Panc1 (cell line): ENCODE results near the gene MEGF8. TPM values are rescaled to one million over a fixed set of nuclear protein-coding genes. Genes with fewer than 3 reads are reported as not detected.

Experiments used
- ATAC-seq: fragments of 200-7000 bp; cut with Tn5 transposase; 2 replicates; pipeline ENCODE4 v1.9.1; 2020; ENCODE audit warnings: mild to moderate bottlenecking, moderate library complexity
- BruUV-seq: library from RNA; stranded (reverse); fragments of 400-500 nt; replicated peaks from 2 replicates; lab custom pipeline; 2021; lab: Mats Ljungman, UMichigan
- CTCF ChIA-PET: fragments of 300-600 bp; sonication (Branson Sonifier 250); formaldehyde crosslinking; loops from one replicate; lab custom pipeline; 2022; ENCODE audit warnings: antibody characterized with exemption; lab: Charles Lee
- POLR2A ChIA-PET: fragments of 300-600 bp; sonication (Branson Sonifier 250); formaldehyde crosslinking; loops from one replicate; lab custom pipeline; 2022; ENCODE audit warnings: antibody characterized with exemption; lab: Charles Lee
- DNase-seq: peaks from one replicate; pipeline ENCODE4 v3.0.0-alpha.2; 2010; ENCODE audit warnings: low read depth, low spot score
- H3K27ac ChIP-seq: 2 replicates; pipeline ENCODE4 v1.5.1; 2011; ENCODE audit warnings: mild to moderate bottlenecking, low read length, inconsistent platforms
- H3K27me3 ChIP-seq: fragments of 200-500 bp; sonication (Bioruptor generic); 2 replicates; pipeline ENCODE4 v1.6.0; 2014; ENCODE audit warnings: low read length, inconsistent platforms; ENCODE audit not compliant: control insufficient read depth, insufficient read depth
- H3K36me3 ChIP-seq: fragments of 200-500 bp; sonication (Bioruptor generic); 2 replicates; pipeline ENCODE4 v1.5.1; 2014; ENCODE audit warnings: inconsistent platforms, mild to moderate bottlenecking, low read length, moderate library complexity; ENCODE audit not compliant: control insufficient read depth, insufficient read depth
- H3K4me1 ChIP-seq: 2 replicates; pipeline ENCODE4 v1.5.1; 2011; ENCODE audit warnings: inconsistent platforms, mild to moderate bottlenecking, low read length, moderate library complexity; ENCODE audit not compliant: control insufficient read depth, insufficient read depth
- H3K4me3 ChIP-seq, 2 experiments: 2 replicates each; pipeline ENCODE4 v1.5.1; 2011 to 2012; ENCODE audit warnings: low read depth in 2 of 2, low read length in 2 of 2, mild to moderate bottlenecking in 2 of 2, inconsistent platforms in 1 of 2, moderate library complexity in 1 of 2
- H3K9me3 ChIP-seq: fragments of 200-500 bp; sonication (Bioruptor generic); 2 replicates; pipeline ENCODE4 v1.5.1; 2014; ENCODE audit warnings: low read depth, mild to moderate bottlenecking, inconsistent platforms, low read length, moderate library complexity; ENCODE audit not compliant: control insufficient read depth, insufficient read depth
- CTCF ChIP-seq: fragments of 450-650 bp; IDR thresholded peaks from 2 replicates; pipeline ENCODE4 v1.5.1; 2017; ENCODE audit warnings: mild to moderate bottlenecking
- POLR2AphosphoS5 ChIP-seq: IDR thresholded peaks from 2 replicates; pipeline ENCODE4 v1.6.1; 2012; ENCODE audit warnings: mild to moderate bottlenecking, low read depth, low read length, moderate library complexity
- SIN3A ChIP-seq: IDR thresholded peaks from 2 replicates; pipeline ENCODE4 v1.6.1; 2012; ENCODE audit warnings: low read depth, mild to moderate bottlenecking, low read length, moderate library complexity, borderline replicate concordance; ENCODE audit not compliant: insufficient read depth
- TCF7L2 ChIP-seq: IDR thresholded peaks from 2 replicates; pipeline ENCODE4 v1.6.1; 2011; ENCODE audit warnings: mild to moderate bottlenecking, low read depth, low read length, inconsistent platforms
- in situ Hi-C: cut with HindIII; loops from 2 replicates; pipeline ENCODE4 v1.10.0; 2016; ENCODE audit warnings: low sequenced_read_pairs, low pct_unique_long_range_greater_than_20kb
- intact Hi-C: fragments of 100-400 bp; cut with micrococcal nuclease; formaldehyde crosslinking; loops from one replicate; pipeline ENCODE4 v1.10.0; 2022; ENCODE audit not compliant: unreplicated experiment
- total RNA-seq: library from RNA; stranded (reverse); gene quantifications from one replicate; pipeline ENCODE4 v1.2.1, GENCODE V29; 2021; ENCODE audit not compliant: unreplicated experiment
- TF ChIP-seq, protein P1 (sequence below), 2 experiments: IDR thresholded peaks; 2 replicates each; pipeline ENCODE4 v1.6.1; 2011 to 2012; ENCODE audit warnings: low read depth in 2 of 2, control low read depth in 1 of 2, low read length in 1 of 2, mild to moderate bottlenecking in 1 of 2, moderate library complexity in 1 of 2; ENCODE audit not compliant: insufficient read depth in 1 of 2

MEGF8 gene
- total RNA-seq, 1 experiment from 2014 or later, result 14.2 TPM

- peaks cover 51% of the 10 kb centered on the region for H3K4me1 ChIP-seq
- peak overlapping the region; percentile 40 to 58 for H3K4me3 ChIP-seq
- CTCF ChIA-PET, result interaction anchor here (2.6 kb wide), 1 partner anchor 35 kb away, joined by 38 read pairs; no protein-coding TSS in a partner anchor
- ATAC-seq (no peak), DNase-seq (no peak)
- TF ChIP-seq CTCF (no peak), POLR2AphosphoS5 (no peak), TCF7L2 (no peak), SIN3A (no peak)
- TF ChIP-seq, protein P1, sequence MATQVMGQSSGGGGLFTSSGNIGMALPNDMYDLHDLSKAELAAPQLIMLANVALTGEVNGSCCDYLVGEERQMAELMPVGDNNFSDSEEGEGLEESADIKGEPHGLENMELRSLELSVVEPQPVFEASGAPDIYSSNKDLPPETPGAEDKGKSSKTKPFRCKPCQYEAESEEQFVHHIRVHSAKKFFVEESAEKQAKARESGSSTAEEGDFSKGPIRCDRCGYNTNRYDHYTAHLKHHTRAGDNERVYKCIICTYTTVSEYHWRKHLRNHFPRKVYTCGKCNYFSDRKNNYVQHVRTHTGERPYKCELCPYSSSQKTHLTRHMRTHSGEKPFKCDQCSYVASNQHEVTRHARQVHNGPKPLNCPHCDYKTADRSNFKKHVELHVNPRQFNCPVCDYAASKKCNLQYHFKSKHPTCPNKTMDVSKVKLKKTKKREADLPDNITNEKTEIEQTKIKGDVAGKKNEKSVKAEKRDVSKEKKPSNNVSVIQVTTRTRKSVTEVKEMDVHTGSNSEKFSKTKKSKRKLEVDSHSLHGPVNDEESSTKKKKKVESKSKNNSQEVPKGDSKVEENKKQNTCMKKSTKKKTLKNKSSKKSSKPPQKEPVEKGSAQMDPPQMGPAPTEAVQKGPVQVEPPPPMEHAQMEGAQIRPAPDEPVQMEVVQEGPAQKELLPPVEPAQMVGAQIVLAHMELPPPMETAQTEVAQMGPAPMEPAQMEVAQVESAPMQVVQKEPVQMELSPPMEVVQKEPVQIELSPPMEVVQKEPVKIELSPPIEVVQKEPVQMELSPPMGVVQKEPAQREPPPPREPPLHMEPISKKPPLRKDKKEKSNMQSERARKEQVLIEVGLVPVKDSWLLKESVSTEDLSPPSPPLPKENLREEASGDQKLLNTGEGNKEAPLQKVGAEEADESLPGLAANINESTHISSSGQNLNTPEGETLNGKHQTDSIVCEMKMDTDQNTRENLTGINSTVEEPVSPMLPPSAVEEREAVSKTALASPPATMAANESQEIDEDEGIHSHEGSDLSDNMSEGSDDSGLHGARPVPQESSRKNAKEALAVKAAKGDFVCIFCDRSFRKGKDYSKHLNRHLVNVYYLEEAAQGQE (IDR thresholded peaks at IDR 0.05; ENCODE audit: insufficient read depth in 1 of 2, low read depth in 2 of 2, low read length in 1 of 2), result no peak
- no peaks in the 10 kb centered on the region for H3K36me3 ChIP-seq
- no peaks in the 10 kb centered on the region for H3K27me3 ChIP-seq
- in situ Hi-C loops (no loop called here), intact Hi-C loops (loop anchor here (5.0 kb wide), 1 partner anchor 34 kb away; no protein-coding TSS in a partner anchor)
- no peaks in the 10 kb centered on the region for H3K9me3 ChIP-seq
- POLR2A ChIA-PET, result interaction anchor here (0.6 kb wide), 1 partner anchor 31 kb away, joined by 5 read pairs; no protein-coding TSS in a partner anchor
- H3K27ac ChIP-seq, result peak overlapping the region; percentile 92
- BruUV-seq, result no TSS peak
Observed at GRCh38 chr19:42281146-42281826, 44.1 kb upstream of the MEGF8 start.

DNA sequence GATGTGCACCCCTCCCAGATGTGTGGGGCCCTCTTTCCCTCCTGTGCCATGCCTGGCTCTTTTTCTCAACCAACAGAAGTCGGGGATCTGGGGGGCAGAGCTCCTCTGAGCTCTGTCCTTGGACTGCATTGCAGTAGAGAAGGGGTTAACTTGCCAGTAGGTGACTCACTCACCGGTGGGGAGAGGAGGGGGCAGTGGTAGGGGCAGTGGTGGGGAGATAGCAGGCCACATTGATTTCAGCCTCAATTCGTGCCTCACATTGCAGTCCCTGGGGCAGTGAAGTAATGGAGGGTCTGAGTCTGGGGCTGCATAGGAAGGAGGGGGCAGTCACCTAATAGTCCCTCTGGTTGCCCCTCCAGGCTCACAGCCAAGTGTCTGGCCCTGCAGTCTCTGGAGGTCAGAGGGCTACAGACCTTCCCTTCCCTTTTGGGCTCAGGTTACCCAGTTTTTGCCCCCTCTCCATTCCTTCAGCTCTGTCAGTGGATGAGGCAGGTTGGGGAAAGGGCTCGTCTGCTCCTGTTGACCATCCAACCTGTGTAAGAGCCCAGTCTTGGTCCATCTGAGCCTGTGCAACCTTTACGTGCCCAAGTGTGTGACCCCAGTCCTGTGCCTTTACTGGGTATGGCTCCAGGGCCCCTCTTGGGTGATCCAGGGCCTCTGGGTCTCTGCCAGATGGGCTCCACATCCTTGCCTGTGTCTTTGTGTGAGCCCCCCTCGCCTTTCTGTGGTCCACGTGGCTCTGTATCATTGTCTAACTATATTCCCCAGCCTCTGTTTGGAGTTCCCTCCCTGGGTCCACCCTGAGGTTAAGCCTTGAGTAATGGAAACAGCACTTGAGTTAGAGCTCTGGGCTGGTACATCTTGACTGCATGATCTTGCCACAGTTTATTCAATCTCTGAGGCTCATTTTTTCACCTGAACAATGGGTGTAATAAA lies 43.3 kb upstream of the MEGF8 start:
- peaks cover 52% of the 10 kb centered on the region for H3K4me1 ChIP-seq
- DNase-seq (no peak), ATAC-seq (no peak)
- intact Hi-C loops (loop anchor here (5.0 kb wide), 1 partner anchor 35 kb away; no protein-coding TSS in a partner anchor), in situ Hi-C loops (no loop called here)
- H3K4me3 ChIP-seq, result peak overlapping the region in 1 of 2 experiments; percentile 40; a peak in 2 of 4 replicates
- TF ChIP-seq, protein P1 (IDR thresholded peaks at IDR 0.05; ENCODE audit: insufficient read depth in 1 of 2, low read depth in 2 of 2, low read length in 1 of 2), result no peak
- TF ChIP-seq CTCF, result no peak
- no peak for TF ChIP-seq SIN3A
- no peak for TF ChIP-seq TCF7L2
- no peak for TF ChIP-seq POLR2AphosphoS5
- no TSS peak for BruUV-seq
- H3K9me3 ChIP-seq, result no peaks in the 10 kb centered on the region
- H3K27ac ChIP-seq, result peak overlapping the region; percentile 92
- H3K27me3 ChIP-seq, result no peaks in the 10 kb centered on the region
- ChIA-PET CTCF (no interaction called here), POLR2A (interaction anchor here (0.5 to 0.7 kb wide), 3 partner anchors 10 to 1758 kb away, joined by 3 to 5 read pairs (median 5); no protein-coding TSS in a partner anchor)
- H3K36me3 ChIP-seq, result no peaks in the 10 kb centered on the region; the same call in 1 of the 2 replicates
